HepG2 (cell line): ENCODE results near the gene SIDT1. TPM values are rescaled to one million over a fixed set of nuclear protein-coding genes. Genes with fewer than 3 reads are reported as not detected.

Experiments used
- ATAC-seq: fragments of 200-7000 bp; cut with Tn5 transposase; 3 replicates; pipeline ENCODE4 v1.9.1; 2020; ENCODE audit warnings: mild to moderate bottlenecking, moderate library complexity
- BruUV-seq: library from RNA; stranded (reverse); fragments of 400-500 nt; replicated peaks from 2 replicates; lab custom pipeline; 2021; lab: Mats Ljungman, UMichigan
- CTCF ChIA-PET: fragments of 300-600 bp; formaldehyde crosslinking; extraction: SDS; loops from one replicate; lab custom pipeline; 2021; ENCODE audit warnings: low total read pairs, inconsistent platforms, low intra/inter-chr PET ratio; lab: Yijun Ruan, JAX
- POLR2A ChIA-PET: fragments of 350-600 bp; sonication (Branson Sonifier 250); formaldehyde crosslinking; loops from one replicate; lab custom pipeline; 2020; ENCODE audit warnings: antibody characterized with exemption, inconsistent platforms; lab: Yijun Ruan, JAX
- DNase-seq: peaks from one replicate; pipeline ENCODE4 v3.0.0-alpha.2; 2015; ENCODE audit warnings: low spot score
- FAIRE-seq: peaks from 3 replicates; lab custom pipeline; 2011; peaks lifted over from hg19 to GRCh38; lab: Jason Lieb, UNC
- H2AFZ ChIP-seq: one replicate; pipeline ENCODE4 v1.6.1; 2011; ENCODE audit warnings: low read length, inconsistent platforms
- H3K27ac ChIP-seq: fragments of 300-600 bp; 3 replicates; pipeline ENCODE4 v1.8.0; 2011; ENCODE audit warnings: mixed run types, mild to moderate bottlenecking, mixed read lengths, low read length, inconsistent platforms; ENCODE audit not compliant: insufficient read depth; ENCODE audit errors: extremely low read length
- H3K27me3 ChIP-seq, 2 experiments: fragments of 200-600 bp in 1 of 2; 2 replicates in 1 of 2; 3 replicates in 1 of 2; pipeline versions ENCODE4 v1.6.0 to v1.8.0; 2011; ENCODE audit warnings: low read length in 2 of 2, mild to moderate bottlenecking in 2 of 2, moderate library complexity in 2 of 2, inconsistent platforms in 1 of 2; ENCODE audit not compliant: insufficient read depth in 2 of 2, control insufficient read depth in 1 of 2
- H3K36me3 ChIP-seq, 2 experiments: fragments of 200-600 bp in 1 of 2; replicated peaks in 1 of 2; 2 replicates in 1 of 2; 3 replicates in 1 of 2; pipeline versions ENCODE4 v1.5.1 to v1.8.0; 2011; ENCODE audit warnings: low read length in 2 of 2, inconsistent platforms in 1 of 2; ENCODE audit not compliant: insufficient read depth in 2 of 2, control insufficient read depth in 1 of 2
- H3K4me1 ChIP-seq: 2 replicates; pipeline ENCODE4 v1.5.1; 2012; ENCODE audit warnings: low read length, inconsistent platforms; ENCODE audit not compliant: insufficient read depth
- H3K4me2 ChIP-seq: 2 replicates; pipeline ENCODE4 v1.6.0; 2011; ENCODE audit warnings: low read depth, low read length, inconsistent platforms
- H3K4me3 ChIP-seq, 3 experiments: fragments of 200-600 bp in 1 of 3; sonication (generic), shearing (Covaris generic) in 1 of 3; replicated peaks in 1 of 3; 2 replicates each; pipeline ENCODE4 v1.5.1; 2011 to 2016; ENCODE audit warnings: low read length in 3 of 3, inconsistent platforms in 2 of 3, low read depth in 2 of 3, mild to moderate bottlenecking in 2 of 3, control low read depth in 1 of 3, mixed read lengths in 1 of 3; ENCODE audit not compliant: insufficient read depth in 1 of 3
- H3K79me2 ChIP-seq: one replicate; pipeline ENCODE4 v1.6.1; 2011; ENCODE audit warnings: low read length, inconsistent platforms; ENCODE audit not compliant: insufficient read depth
- H3K9ac ChIP-seq: 2 replicates; pipeline ENCODE4 v1.6.0; 2011; ENCODE audit warnings: mild to moderate bottlenecking, low read depth, low read length, inconsistent platforms; ENCODE audit not compliant: insufficient read depth
- H3K9me3 ChIP-seq: 2 replicates; pipeline ENCODE4 v1.5.1; 2012; ENCODE audit warnings: mild to moderate bottlenecking, low read length
- H4K20me1 ChIP-seq: 2 replicates; pipeline ENCODE4 v1.6.0; 2011; ENCODE audit warnings: inconsistent platforms, mild to moderate bottlenecking, low read length, moderate library complexity; ENCODE audit not compliant: insufficient read depth
- FOXK2 ChIP-seq: fragments of 450-650 bp; IDR thresholded peaks from 2 replicates; pipeline ENCODE4 v1.6.1; 2016
- MAFK ChIP-seq, 2 experiments: IDR thresholded peaks in 1 of 2; conservative IDR thresholded peaks in 1 of 2; 2 replicates each; pipeline ENCODE4 v1.6.1; 2011; ENCODE audit warnings: improper control_type of control experiment in 2 of 2, low read length in 2 of 2
- MBD4 ChIP-seq: IDR thresholded peaks from 2 replicates; pipeline ENCODE4 v1.6.1; 2012; ENCODE audit warnings: low read length, inconsistent platforms, borderline replicate concordance
- MXI1 ChIP-seq: IDR thresholded peaks from 3 replicates; pipeline ENCODE4 v1.6.1; 2012; ENCODE audit warnings: low read depth, low read length, inconsistent platforms, borderline replicate concordance
- NFRKB ChIP-seq: fragments of 450-650 bp; IDR thresholded peaks from 2 replicates; pipeline ENCODE4 v1.6.1; 2017
- RBM39 ChIP-seq: fragments of 200-400 bp; formaldehyde crosslinking; IDR thresholded peaks from one replicate; pipeline ENCODE4 v1.6.1; 2018; ENCODE audit warnings: antibody characterized with exemption, mild to moderate bottlenecking, low read depth, low read length; ENCODE audit not compliant: poor library complexity, severe bottlenecking
- RFX5 ChIP-seq: IDR thresholded peaks from 2 replicates; pipeline ENCODE4 v1.6.1; 2011; ENCODE audit warnings: low read depth, low read length, improper control_type of control experiment
- RFXANK ChIP-seq: IDR thresholded peaks from 2 replicates; pipeline ENCODE4 v1.6.1; 2016
- SNRNP70 ChIP-seq: fragments of 200-400 bp; formaldehyde crosslinking; IDR thresholded peaks from 2 replicates; pipeline ENCODE4 v1.6.1; 2017; ENCODE audit warnings: mild to moderate bottlenecking, low read depth, low read length, moderate library complexity
- ZBTB21 ChIP-seq: sonication (generic); formaldehyde crosslinking; IDR thresholded peaks from 2 replicates; pipeline ENCODE4 v1.4.0; 2020; ENCODE audit warnings: missing genetic modification reagents
- ZFP1 ChIP-seq: IDR thresholded peaks from 2 replicates; pipeline ENCODE4 v1.6.1; 2016
- ZFP41 ChIP-seq: sonication (generic); formaldehyde crosslinking; IDR thresholded peaks from 2 replicates; pipeline ENCODE4 v1.4.0; 2020; ENCODE audit warnings: mild to moderate bottlenecking, missing genetic modification reagents, borderline replicate concordance
- ZNF44 ChIP-seq: sonication (generic); formaldehyde crosslinking; IDR thresholded peaks from 2 replicates; pipeline ENCODE4 v1.5.1; 2020; ENCODE audit warnings: mild to moderate bottlenecking, missing genetic modification reagents
- ZNF510 ChIP-seq: sonication (generic); formaldehyde crosslinking; IDR thresholded peaks from 2 replicates; pipeline ENCODE4 v1.4.0; 2020; ENCODE audit warnings: low read depth, mild to moderate bottlenecking, missing genetic modification reagents
- ZNF569 ChIP-seq: sonication (generic); formaldehyde crosslinking; IDR thresholded peaks from 2 replicates; pipeline ENCODE4 v1.5.0; 2020; ENCODE audit warnings: mild to moderate bottlenecking, missing genetic modification reagents, moderate library complexity, borderline replicate concordance
- ZNF710 ChIP-seq: sonication (generic); formaldehyde crosslinking; IDR thresholded peaks from 2 replicates; pipeline ENCODE4 v1.5.0; 2020; ENCODE audit warnings: mild to moderate bottlenecking, missing genetic modification reagents, borderline replicate concordance
- ZNF775 ChIP-seq: sonication (generic); formaldehyde crosslinking; IDR thresholded peaks from 2 replicates; pipeline ENCODE4 v1.4.0; 2020; ENCODE audit warnings: missing genetic modification reagents, mild to moderate bottlenecking, moderate library complexity, borderline replicate concordance
- in situ Hi-C: cut with HindIII; loops from 2 replicates; pipeline ENCODE4 v1.10.0; 2017; ENCODE audit warnings: low pct_unique_long_range_greater_than_20kb; ENCODE audit not compliant: extremely low pct_ligation_motif_present
- intact Hi-C: fragments of 100-400 bp; cut with micrococcal nuclease; formaldehyde crosslinking; loops from one replicate; pipeline ENCODE4 v1.10.0; 2022; ENCODE audit not compliant: unreplicated experiment
- polyA plus RNA-seq, 8 experiments: library from polyadenylated mRNA; depleted of rRNA in 3 of 8; stranded (reverse) in 7 of 8; unstranded in 1 of 8; fragments of >200 nt; fragmentation: Illumina TruSeq in 4 of 8; extraction: Trizol in 4 of 8; gene quantifications; 2 replicates each; pipeline versions ENCODE4 v1.2.1 to v1.2.3, GENCODE V29; 2011 to 2016; ENCODE audit warnings: low read depth in 4 of 8, missing spikeins in 1 of 8, mixed read lengths in 1 of 8; ENCODE audit not compliant: insufficient read depth in 1 of 8
- total RNA-seq, 5 experiments: library from RNA; depleted of rRNA; stranded (reverse); fragments of >200 nt; fragmentation: Illumina TruSeq; extraction: Trizol; gene quantifications; 2 replicates each; pipeline ENCODE4 v1.2.3, GENCODE V29; 2016; ENCODE audit warnings: low read depth in 1 of 5
- TF ChIP-seq, protein P1 (sequence below): sonication (generic); formaldehyde crosslinking; IDR thresholded peaks from 2 replicates; pipeline ENCODE4 v1.9.0; 2022; ENCODE audit warnings: low read depth, missing genetic modification reagents

The SIDT1 gene
- total and polyA plus RNA-seq, 2 of the 13 experiments (the other 11 are each of a cell fraction or from before 2014, with no cell fraction given) = 0.07 TPM

DNA sequence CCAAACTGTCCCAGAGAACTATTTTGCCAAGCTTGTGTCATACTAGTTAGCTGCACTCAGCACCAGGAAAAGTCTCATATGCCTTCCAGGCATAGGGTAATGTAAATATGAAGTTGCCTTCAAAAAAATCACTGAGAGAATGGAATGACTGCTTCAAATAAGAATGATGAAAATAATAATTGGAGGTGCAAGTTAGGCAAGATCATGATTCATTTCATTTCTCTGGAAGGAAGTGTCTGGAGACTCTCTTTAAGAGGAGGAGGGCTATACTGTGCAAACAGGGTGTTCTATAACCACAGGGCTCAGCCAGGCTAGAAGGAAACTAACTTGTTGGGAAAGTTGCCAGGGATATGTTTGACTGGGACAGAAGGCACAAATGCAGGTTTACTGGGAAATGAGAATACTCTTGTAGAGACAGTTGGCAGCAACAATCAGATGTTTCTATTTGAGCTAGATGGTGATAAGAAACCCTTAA is 4.3 kb downstream of the SIDT1 start:
- TF ChIP-seq MXI1 = no peak
- no peak for TF ChIP-seq ZFP1
- TF ChIP-seq RFX5 = no peak
- no peak for TF ChIP-seq ZNF569 (CRISPR knock-in tag)
- TF ChIP-seq ZBTB21 (CRISPR knock-in tag) = no peak
- no peak for TF ChIP-seq SNRNP70
- TF ChIP-seq MBD4 = no peak
- no TSS peak for BruUV-seq
- no peaks in the 10 kb centered on the region for H3K36me3 ChIP-seq
- ATAC-seq (no peak), DNase-seq (no peak), FAIRE-seq (no peak)
- H3K4me1 ChIP-seq = peaks cover 16% of the 10 kb centered on the region
- no peak overlapping the region for H3K27ac ChIP-seq
- H2AFZ ChIP-seq = no peak overlapping the region
- POLR2A ChIA-PET = no interaction called here
- no peak overlapping the region for H3K9ac ChIP-seq
- H3K4me2 ChIP-seq = no peak overlapping the region
- in situ Hi-C loops = no loop called here
- no peak overlapping the region for H3K4me3 ChIP-seq
- no peaks in the 10 kb centered on the region for H4K20me1 ChIP-seq
- peaks cover 1 to 35% of the 10 kb centered on the region in 2 experiments; a peak in 3 of 5 replicates for H3K27me3 ChIP-seq
- CTCF ChIA-PET = interaction anchor here (2.4 kb wide), 1 partner anchor 41 kb away, joined by 11 read pairs; no protein-coding TSS in a partner anchor
- intact Hi-C loops = loop anchor here (2.0 kb wide), 2 partner anchors 16 to 42 kb away; no protein-coding TSS in a partner anchor
- no peaks in the 10 kb centered on the region for H3K79me2 ChIP-seq
- H3K9me3 ChIP-seq = peaks cover 5% of the 10 kb centered on the region; the same call in 1 of the 2 replicates

GRCh38 chr3:113537155-113537554 is 4.8 kb downstream of the SIDT1 start:
- Histone ChIP-seq H3K27ac (no peak overlapping the region), H3K36me3 (no peaks in the 10 kb centered on the region), H3K9me3 (peaks cover 10% of the 10 kb centered on the region; the same call in 1 of the 2 replicates), H3K4me3 (no peak overlapping the region), H3K9ac (no peak overlapping the region), H3K79me2 (no peaks in the 10 kb centered on the region), H3K4me1 (peaks cover 14% of the 10 kb centered on the region), H4K20me1 (no peaks in the 10 kb centered on the region), H3K27me3 (peaks cover 1 to 30% of the 10 kb centered on the region in 2 experiments; a peak in 3 of 5 replicates), H2AFZ (no peak overlapping the region), H3K4me2 (no peak overlapping the region)
- no peak for FAIRE-seq
- in situ Hi-C loops = no loop called here
- BruUV-seq = no TSS peak
- ChIA-PET CTCF (interaction anchor here (2.4 kb wide), 1 partner anchor 40 kb away, joined by 11 read pairs; no protein-coding TSS in a partner anchor), POLR2A (no interaction called here)
- intact Hi-C loops = loop anchor here (2.0 kb wide), 2 partner anchors 16 to 42 kb away; no protein-coding TSS in a partner anchor
- no peak for DNase-seq
- ATAC-seq = no peak
- no peak for TF ChIP-seq ZFP41 (CRISPR knock-in tag)
- TF ChIP-seq NFRKB = no peak
- TF ChIP-seq ZNF775 (CRISPR knock-in tag) = no peak
- no peak for TF ChIP-seq MAFK (conservative IDR thresholded peaks at IDR 0.05 in 1 of 2, IDR thresholded peaks at IDR 0.05 in 1 of 2; ENCODE audit: low read length in 2 of 2)
- TF ChIP-seq ZNF44 (CRISPR knock-in tag) = no peak
- TF ChIP-seq FOXK2 = no peak
- TF ChIP-seq RBM39 = no peak
- TF ChIP-seq, protein P1, sequence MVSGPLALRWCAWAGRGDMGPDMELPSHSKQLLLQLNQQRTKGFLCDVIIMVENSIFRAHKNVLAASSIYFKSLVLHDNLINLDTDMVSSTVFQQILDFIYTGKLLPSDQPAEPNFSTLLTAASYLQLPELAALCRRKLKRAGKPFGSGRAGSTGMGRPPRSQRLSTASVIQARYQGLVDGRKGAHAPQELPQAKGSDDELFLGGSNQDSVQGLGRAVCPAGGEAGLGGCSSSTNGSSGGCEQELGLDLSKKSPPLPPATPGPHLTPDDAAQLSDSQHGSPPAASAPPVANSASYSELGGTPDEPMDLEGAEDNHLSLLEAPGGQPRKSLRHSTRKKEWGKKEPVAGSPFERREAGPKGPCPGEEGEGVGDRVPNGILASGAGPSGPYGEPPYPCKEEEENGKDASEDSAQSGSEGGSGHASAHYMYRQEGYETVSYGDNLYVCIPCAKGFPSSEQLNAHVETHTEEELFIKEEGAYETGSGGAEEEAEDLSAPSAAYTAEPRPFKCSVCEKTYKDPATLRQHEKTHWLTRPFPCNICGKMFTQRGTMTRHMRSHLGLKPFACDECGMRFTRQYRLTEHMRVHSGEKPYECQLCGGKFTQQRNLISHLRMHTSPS (CRISPR knock-in tag) = no peak
- TF ChIP-seq ZNF510 = no peak
- TF ChIP-seq RFXANK (CRISPR knock-in tag) = no peak
- no peak for TF ChIP-seq ZNF710 (CRISPR knock-in tag)
